ENCODE measurements around the gene PCDHGB3.

DNA sequence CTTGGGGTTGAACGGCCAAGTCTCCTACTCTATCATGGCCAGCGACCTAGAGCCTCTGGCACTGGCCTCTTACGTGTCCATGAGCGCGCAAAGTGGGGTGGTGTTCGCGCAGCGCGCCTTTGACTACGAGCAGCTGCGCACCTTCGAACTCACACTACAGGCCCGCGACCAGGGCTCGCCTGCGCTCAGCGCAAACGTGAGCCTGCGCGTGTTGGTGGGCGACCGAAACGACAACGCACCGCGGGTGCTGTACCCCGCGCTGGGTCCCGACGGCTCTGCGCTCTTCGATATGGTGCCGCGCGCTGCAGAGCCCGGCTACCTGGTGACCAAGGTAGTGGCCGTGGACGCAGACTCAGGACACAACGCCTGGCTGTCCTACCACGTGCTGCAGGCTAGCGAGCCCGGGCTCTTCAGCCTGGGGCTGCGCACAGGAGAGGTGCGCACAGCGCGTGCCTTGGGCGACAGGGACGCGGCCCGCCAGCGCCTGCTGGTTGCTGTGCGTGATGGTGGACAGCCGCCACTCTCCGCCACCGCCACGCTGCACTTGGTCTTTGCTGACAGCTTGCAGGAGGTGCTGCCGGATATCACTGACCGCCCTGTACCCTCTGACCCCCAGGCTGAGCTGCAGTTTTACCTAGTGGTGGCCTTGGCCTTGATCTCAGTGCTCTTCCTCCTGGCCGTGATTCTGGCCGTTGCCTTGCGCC lies 29.7 kb downstream of the PCDHGB3 start:
- TF ChIP-seq, protein P1, sequence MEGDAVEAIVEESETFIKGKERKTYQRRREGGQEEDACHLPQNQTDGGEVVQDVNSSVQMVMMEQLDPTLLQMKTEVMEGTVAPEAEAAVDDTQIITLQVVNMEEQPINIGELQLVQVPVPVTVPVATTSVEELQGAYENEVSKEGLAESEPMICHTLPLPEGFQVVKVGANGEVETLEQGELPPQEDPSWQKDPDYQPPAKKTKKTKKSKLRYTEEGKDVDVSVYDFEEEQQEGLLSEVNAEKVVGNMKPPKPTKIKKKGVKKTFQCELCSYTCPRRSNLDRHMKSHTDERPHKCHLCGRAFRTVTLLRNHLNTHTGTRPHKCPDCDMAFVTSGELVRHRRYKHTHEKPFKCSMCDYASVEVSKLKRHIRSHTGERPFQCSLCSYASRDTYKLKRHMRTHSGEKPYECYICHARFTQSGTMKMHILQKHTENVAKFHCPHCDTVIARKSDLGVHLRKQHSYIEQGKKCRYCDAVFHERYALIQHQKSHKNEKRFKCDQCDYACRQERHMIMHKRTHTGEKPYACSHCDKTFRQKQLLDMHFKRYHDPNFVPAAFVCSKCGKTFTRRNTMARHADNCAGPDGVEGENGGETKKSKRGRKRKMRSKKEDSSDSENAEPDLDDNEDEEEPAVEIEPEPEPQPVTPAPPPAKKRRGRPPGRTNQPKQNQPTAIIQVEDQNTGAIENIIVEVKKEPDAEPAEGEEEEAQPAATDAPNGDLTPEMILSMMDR (conservative IDR thresholded peaks at IDR 0.05; ENCODE audit: low read length), result no peak
- no peak for TF ChIP-seq EZH2phosphoT487 (IDR thresholded peaks at IDR 0.05; ENCODE audit: borderline replicate concordance, low read depth, low read length)
